GM21360 (cell line): ENCODE data around the gene CD27.
"Not testable (repeated sequence)": the region's sequence is repeated elsewhere in the genome, so short reads cannot be mapped to it uniquely, and the experiment has no call there.

Source experiments
- ATAC-seq: cut with Tn5 transposase; IDR thresholded peaks from one replicate; pipeline ENCODE4 v1.9.1; 2021; ENCODE audit warnings: mild to moderate bottlenecking, moderate library complexity; ENCODE audit not compliant: unreplicated experiment

The CD27 gene

DNA sequence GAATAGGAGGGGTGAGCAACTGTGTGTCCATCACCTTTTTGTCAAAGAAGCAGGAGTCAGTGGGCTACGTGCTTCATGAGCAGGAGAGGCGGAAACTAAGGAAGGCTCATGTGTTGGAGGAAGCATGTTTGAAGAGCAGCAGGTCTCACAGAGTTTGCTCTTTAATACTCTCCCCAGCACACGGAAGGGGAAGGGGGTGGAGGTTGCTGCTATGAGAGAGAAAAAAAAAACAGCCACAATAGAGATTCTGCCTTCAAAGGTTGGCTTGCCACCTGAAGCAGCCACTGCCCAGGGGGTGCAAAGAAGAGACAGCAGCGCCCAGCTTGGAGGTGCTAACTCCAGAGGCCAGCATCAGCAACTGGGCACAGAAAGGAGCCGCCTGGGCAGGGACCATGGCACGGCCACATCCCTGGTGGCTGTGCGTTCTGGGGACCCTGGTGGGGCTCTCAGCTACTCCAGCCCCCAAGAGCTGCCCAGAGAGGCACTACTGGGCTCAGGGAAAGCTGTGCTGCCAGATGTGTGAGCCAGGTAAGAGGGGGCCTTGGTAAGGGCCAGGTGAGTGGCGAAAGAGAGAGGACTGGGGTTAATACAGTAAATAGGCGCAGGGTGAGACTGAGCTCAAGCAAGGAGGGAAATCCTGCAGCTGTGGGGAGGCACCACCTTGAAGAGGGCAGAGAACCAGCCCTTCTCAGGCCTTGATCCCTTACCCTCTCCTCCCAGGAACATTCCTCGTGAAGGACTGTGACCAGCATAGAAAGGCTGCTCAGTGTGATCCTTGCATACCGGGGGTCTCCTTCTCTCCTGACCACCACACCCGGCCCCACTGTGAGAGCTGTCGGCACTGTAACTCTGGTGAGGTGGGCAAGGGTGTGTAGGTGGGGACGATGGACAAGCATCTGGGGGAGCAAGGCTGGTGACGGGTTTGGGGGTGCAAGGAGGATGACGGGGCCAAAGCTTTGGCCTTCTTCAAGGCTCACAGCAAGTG, at the start of gene CD27:
TSS of gene CD27 (plus strand) at position 252 of the 985 bp plus-strand sequence. CDS start at position 393, 141 bp downstream.
- no peak for ATAC-seq

DNA sequence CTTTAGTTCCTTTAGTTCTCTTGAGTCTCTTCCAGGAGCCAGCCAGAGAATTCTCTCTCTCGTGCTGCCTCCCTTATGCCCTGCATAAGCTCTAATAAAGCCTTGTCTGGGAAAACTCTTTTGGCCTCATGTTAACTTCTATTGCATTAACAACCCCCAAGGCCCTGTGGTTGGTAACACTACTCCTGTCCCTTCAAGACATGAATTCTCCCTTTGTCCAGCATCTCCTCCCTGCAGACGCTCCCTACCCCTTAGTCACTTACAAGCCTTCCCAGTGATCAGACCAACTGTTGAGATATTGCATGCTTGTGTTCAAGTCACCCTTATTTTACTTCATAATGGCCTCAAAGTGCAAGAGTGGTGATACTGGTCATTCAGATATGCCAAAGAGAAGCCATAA, 48.7 kb upstream of the CD27 start:
- ATAC-seq: no peak

DNA sequence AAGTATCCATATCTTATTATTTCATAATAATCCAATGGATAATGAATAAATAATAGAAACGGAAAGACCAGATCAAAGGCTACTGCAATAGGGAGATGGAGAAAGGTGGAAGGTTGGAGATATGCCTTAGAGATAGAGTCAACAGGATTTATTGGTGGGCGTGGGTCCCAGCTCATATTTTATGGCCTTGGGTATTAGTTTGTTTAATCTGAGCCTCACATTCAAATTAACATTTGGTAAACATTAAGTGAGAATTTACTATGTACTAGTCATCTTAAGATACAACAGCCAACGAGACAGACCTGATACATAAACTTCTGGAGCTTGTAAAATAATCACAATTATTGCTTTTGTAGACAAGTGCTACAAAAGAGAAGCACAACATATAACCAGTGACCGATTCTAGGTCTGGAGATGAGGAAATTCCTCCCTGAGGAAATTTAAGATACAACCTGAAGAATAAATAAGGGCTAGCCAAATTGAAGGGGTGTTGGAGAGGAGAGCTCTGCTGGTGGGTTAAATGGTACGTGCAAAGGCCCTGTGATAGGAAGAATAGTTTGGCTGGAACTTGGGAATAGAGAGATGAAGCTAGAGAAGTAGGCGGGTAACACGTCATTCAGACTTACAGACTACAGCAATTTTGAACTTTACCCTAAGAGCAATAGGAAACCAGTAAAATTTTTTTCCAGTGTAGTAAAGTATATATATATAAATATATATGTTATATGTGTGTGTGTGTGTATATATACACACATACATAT, 44.7 kb upstream of the CD27 start:
- ATAC-seq: no peak

DNA sequence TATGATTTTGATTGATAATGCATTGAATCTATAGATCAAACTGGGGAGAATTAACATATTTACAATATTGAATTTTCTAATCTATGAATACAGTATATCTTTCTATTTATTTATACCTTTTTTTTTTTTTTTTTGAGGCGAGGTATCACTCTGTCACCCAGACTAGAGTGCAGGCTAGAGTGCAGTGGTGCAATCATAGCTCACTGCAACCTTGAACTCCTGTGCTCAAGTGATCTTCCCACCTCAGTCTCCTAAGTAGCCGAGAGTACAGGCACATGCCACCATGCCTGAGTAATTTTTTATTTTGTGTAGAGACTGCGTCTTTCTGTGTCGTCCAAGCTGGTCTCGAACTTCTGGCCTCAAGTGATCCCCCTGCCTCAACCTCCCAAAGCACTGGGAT, 40.4 kb upstream of the CD27 start:
- ATAC-seq: no peak

DNA sequence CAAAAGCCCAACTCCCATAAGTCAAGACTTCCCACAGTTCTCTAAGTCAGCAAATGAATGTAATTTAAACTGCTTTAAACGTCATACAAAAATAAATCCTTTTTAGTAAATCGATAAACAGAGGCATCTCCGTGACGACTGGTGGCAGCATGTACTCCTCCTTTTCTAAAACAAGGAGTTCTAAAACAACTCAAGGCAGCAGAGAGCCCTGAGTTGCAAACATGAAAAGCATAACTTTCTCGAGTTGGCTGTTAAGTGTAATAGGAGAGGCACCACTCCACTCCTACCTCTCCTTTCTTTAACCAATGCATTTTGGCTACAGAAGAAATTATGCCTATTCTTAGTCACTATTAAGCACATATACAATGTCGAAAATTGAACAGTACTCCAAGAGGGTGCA, 38.8 kb upstream of the CD27 start:
- no peak for ATAC-seq

DNA sequence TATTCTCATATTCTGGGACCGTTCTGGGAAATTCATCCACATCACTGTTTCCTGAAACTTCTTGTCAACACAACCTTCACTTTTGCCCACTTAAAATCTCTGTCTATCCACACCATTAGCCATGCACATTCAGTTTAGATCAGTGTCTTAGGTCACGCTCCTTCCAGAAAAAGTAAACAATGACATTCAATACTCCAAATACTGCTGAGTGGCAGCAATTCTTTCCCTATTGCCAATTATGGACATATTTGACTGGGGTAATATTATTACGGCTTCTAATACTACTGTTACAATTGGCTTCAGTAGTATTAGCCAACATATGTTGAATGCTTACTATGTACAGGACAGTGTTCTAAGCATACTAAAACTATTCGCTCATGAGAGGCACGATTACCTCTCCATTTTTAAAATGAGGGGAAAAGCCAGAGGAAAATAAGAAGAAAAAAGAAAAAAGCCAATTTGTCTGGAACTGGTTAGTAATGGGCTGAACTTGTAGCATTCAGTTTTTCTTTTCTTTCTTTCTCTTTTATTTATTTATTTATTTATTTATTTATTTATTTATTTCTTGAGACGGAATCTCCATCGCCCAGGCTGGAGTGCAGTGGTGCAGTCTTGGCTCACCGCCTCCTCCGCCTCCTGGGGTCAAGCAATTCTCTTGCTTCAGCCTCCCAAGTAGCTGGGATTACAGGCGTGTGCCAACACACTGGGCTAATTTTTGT, 37.4 kb upstream of the CD27 start:
- ATAC-seq: no peak

DNA sequence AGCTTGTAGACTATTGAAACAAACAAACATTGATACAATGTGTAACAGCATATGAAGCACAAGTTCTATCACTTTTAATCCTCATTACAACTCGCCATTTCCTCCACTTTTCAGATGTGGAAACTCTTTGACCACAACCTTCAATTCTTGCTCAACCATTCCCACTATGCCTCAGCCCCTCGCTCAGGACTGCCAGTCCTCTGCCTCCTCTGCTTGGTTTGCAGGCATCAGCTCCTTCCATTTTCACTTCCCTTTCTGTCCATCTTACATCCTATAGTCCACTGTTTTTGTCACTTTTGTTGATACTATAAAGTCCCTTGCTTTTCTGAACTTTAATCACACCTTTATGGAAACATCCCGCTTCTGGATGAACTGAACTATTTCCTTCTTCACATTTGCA, 28.2 kb upstream of the CD27 start:
- no peak for ATAC-seq

DNA sequence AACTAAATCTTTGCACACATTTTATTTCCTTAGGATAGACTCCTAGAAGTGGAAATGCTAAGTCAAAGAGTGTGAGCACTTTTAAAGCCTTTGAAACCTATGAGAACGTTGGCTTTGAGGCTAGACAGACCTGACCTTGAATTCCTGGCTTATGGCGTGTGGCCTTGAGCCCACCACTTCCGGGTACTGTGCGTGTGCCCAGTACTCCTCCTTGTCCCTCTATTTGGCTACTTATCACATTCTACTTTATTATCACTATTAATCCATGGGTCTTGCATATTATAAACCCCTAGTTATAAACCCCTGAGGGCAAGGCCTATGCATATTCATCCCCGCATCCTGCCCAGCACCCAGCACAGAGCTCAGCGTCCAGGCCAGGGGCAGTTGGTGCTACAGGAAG, 26.0 kb upstream of the CD27 start:
- ATAC-seq: no peak

DNA sequence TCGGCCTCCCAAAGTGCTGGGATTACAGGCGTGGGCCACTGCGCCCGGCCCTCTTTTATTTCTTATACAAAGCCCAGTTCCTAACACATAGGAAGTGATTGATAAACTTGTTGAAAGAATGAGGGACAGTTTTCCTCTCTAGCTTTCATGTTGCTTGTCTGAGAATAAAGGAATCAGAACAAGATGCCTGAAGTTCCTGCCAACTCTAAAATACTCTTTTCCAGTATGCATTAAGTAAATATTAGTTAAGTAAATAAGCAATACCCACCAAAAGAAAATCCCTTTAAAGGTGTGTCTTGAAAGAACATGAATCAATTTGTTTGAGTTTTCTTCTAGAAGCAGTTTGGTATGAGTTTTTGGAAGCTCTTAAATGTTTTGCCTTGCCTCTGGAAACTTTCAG, 24.4 kb upstream of the CD27 start:
- no peak for ATAC-seq

DNA sequence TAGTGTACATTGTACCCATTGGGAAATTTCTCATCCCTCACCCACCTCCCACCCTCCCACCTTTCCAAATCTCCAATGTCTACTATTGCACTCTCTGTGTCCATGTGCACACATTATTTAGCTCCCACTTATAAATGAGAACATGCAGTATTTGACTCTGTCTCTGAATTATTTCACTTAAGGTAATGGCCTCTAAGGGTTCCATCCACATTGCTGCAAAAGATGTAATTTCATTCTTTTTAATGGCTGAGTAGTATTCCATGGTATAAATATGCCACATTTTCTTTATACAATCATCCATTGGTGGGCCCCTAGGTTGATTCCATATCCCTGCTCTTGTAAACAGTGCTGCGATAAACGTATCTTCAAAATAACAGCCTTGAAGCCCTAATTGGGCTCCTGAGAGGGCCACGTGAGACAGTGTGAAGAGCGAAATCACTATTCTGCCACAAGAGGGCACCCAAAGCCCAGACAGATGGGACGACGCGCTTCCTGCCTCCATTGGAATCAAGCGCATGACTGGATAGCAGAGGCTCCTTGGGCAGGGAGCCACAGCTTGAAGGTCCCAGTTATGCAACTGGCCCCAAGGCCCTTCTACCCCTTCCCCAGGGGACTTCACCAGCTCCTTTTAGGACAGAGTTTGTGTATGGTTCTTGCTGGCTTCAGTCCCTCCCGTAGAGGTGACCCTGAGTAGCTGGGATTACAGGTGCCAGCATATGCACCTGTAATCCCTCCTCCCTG, 21.3 kb upstream of the CD27 start:
- peak; percentile 44 for ATAC-seq

DNA sequence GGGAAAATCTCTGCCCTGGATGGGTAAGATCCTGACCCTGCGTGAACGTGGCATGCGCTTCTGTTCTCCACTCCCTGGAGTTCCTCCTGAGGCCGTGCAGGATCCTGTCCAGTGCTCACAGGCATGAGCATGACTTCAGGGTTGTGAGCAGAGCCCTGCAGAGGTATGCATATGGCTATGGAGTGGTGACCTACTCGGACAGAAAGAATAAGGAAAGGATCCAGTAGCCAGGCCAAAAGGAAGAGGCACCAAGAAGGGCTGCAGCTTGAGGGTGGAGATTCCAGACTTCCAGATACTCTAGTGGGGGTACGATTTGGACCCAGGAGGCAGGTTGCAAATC, 20.8 kb upstream of the CD27 start:
- ATAC-seq: no peak

DNA sequence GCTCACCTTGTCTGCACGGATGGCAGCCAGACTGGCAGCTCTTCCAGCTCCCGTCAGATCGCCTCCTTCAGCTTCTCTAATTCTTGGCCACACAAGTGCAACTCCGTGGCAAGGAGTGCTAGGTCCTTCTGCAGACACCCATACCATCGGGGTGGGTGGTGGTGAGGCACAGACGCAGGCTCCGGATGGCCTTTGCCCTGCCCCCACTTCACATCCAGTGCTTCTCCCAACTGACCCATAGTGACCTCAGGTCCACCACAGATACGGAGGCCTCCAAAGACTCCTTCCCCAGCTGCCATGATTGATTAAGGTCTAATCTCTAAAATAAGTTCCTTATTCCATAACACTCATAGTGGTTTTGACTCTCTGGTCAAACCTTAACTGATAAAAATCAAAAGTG, 19.9 kb upstream of the CD27 start:
- ATAC-seq: no peak

DNA sequence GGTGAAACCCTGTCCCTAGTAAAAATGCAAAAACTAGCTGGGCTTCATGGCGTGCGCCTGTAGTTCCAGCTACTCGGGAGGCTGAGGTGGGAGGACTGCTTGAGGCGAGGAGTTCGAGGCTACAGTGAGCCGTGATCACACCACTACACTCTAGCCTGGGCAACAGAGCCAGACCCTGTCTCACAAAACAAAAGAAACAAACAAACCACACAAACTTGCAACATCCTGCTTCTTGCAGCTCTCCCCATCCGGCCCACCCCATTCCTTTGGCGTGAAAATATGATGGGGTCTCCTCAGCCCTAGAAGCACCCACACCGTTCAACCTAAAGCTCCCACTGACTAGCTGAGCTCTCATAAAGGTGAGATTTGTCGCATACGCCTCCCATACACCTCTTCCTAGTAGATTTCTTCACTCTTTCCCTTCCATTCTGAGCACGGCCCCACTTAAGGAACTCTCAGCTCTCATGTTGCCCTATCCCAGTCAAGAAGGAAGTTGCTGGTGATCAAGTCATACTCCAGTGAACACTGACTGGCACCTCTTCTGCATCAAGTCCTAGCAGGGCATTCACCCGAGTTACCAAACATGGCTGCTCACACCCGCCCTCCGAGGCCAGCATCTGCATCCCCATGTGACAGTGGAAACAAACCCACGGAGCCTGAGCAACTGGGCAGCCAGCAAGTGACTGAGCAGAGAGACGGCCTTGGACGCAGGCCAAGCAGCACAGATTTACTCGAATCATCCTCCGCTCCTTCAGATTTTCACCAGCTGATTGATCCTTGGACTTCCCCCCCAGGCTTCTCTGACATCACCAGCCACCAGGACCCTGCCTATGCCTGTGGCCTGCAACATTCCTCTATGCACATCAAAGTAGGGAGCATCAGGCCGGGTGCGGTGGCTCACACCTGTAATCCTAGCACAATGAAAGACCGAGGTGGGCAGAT, 18.9 kb upstream of the CD27 start:
- ATAC-seq: no peak

DNA sequence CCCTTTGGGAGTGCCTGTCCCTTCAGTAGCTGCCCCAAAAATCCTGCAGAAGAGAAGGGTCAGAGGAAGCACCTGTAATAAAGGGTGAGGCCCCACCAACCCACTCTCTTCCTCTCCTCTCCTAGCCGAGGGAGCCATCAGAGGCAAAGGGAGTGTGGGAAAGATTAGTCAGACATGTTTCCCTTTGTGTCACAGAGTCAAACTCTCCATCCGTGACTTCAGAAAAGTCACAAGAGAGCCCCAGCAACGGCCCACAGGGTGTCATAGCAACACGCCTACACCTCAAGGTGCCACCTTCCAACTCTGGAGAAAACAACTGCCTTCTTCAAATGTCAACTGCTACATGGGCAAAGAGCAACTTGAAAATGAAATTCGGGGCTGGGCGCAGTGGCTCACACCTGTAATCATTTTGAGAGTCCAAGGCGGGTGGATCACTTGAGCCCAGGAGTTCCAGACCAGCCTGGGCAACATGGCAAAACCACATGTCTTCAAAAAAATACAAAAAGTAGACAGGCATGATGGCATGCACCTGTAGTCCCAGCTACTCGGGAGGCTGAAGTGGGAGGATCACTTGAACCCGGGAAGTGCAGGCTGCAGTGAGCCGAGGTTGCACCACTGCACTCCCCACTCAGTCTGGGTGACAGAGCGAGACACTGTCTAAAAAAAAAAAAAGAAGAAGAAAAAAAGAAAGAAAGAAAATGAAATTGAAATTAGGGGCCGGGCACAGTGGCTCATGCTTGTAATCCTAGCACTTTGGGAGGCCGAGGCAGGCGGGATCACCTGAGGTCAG, 17.7 kb upstream of the CD27 start:
- peak; percentile 55 for ATAC-seq

DNA sequence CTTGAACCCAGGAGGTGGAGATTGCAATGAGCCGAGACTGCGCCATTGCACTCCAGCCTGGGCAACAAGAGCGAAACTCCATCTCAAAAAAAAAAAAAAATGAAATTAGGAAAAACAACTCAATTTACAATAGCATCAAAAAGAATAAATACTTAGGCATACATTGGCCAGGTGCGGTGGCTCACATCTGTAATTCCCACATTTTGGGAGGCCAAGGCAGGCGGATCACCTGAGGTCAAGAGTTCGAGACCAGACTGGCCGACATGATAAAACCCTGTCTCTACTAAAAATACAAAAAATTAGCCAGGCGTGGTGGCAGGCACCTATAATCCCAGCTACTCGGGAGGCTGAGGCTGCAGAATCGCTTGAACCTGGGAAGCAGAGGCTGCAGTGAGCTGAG, 17.0 kb upstream of the CD27 start:
- not testable (repeated sequence) for ATAC-seq

DNA sequence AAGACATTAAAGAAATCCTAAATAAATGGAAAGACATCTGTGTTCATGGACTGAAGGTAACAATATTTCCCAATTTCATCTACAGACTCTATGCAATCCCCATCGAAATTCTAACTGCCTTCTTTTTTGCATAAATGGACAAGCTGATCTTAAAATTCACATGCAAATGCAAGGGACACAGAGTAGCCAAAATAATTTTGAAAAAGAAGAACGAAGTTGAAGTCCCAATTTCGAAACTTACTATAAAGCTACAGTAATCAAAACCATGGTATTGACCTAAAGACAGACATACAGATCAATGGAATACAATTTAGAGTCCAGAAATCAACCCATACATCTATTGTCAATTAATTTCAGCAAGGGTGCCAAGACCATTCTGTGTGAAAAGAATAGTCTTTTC, 16.4 kb upstream of the CD27 start:
- no peak for ATAC-seq

DNA sequence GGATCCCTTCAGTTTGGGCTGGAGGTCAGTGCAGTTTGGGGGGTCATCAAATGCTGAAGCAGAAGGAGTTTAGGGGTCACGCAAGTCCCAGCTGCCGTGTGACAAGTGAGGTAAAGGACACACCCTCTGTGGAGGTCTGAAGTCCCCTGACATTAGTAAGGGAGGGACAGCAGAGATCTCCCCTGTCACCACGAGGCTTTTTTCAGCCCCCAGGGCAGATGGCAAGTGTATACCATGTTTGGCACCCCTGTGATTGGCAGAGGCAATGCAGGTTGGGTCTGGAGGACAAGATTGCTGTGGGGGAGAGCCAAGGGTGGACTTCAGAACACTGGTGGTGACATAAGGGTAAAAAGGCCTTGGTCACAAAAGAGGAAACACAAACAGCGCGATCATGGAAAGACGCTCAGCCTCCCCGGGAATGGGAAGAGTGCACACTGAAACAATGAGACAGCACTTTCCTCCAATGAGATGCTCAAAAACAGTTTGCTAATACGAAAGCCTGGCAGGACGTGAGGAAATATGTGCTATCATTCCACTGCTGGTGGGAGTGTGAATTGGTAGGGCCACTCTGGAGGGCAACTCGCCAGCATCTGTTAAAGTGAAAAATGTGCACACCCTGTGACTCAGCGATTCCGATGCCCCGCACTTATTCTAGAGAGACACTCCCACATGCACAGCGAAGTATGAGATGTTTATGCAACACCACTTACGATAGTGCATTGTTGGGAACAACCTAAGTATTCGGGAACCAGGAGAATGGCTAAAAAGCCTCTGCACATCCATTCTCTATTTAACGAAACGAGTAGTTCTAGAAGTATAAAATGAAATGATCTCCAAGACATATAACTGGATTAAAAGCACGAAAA, 14.4 kb upstream of the CD27 start:
- ATAC-seq: no peak

DNA sequence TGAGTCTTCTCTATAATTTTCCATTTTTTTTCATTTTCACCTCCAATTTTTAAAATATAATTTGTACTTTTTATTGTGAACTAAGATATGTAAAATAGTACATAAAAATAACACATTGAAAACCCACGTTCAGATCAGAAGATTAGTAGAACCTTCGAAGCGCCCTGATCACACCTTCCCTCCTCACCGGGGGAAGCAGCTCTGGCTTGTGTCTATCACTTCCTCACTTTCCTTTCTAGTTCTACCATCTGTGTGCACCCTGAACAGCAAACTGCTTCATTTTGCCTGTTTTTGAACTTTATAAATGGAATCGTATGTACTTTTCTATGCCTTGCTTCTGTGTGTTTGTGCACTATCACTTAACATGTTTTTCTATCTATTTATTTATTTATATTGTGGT, 11.8 kb upstream of the CD27 start:
- ATAC-seq: no peak
